Neural progenitor cell (in vitro differentiated cells): ENCODE results near the gene NSUN6.

ENCODE experiments used
- CTCF ChIP-seq: fragments of 200-600 bp; sonication (generic); IDR thresholded peaks from 2 replicates; pipeline ENCODE4 v1.5.1; 2017; ENCODE audit warnings: antibody characterized with exemption, mild to moderate bottlenecking
- EZH2 ChIP-seq: fragments of 200-600 bp; sonication (generic); IDR thresholded peaks from 2 replicates; pipeline ENCODE4 v1.6.1; 2017; ENCODE audit warnings: antibody characterized with exemption, mild to moderate bottlenecking, moderate library complexity
- EZH2phosphoT487 ChIP-seq: fragments of 200-600 bp; sonication (generic); IDR thresholded peaks from 2 replicates; pipeline ENCODE4 v1.6.1; 2017; ENCODE audit warnings: antibody characterized with exemption

GRCh38 chr10:18508587-18508986, 142.8 kb downstream of the NSUN6 start:
- TF ChIP-seq CTCF (no peak), EZH2 (no peak), EZH2phosphoT487 (no peak)
